Hematopoietic multipotent progenitor cell (in vitro differentiated cells): Measurements from ENCODE around the gene OPA3. TPM values are rescaled to one million over a fixed set of nuclear protein-coding genes. Genes with fewer than 3 reads are reported as not detected.
"Not testable (repeated sequence)": the region's sequence is repeated elsewhere in the genome, so short reads cannot be mapped to it uniquely, and the experiment has no call there.

Experiments used
- DNase-seq, 3 donors: peaks; one replicate each; pipeline ENCODE4 v3.0.0-alpha.2; 2011 to 2015; ENCODE audit warnings: low read depth in 2 of 3, low spot score in 2 of 3
- total RNA-seq: library from RNA; depleted of rRNA; stranded (reverse); fragments of >200 nt; gene quantifications from one replicate; pipeline ENCODE4 v1.2.3, GENCODE V29; 2012

The OPA3 gene
- total RNA-seq, result 5.9 TPM

DNA sequence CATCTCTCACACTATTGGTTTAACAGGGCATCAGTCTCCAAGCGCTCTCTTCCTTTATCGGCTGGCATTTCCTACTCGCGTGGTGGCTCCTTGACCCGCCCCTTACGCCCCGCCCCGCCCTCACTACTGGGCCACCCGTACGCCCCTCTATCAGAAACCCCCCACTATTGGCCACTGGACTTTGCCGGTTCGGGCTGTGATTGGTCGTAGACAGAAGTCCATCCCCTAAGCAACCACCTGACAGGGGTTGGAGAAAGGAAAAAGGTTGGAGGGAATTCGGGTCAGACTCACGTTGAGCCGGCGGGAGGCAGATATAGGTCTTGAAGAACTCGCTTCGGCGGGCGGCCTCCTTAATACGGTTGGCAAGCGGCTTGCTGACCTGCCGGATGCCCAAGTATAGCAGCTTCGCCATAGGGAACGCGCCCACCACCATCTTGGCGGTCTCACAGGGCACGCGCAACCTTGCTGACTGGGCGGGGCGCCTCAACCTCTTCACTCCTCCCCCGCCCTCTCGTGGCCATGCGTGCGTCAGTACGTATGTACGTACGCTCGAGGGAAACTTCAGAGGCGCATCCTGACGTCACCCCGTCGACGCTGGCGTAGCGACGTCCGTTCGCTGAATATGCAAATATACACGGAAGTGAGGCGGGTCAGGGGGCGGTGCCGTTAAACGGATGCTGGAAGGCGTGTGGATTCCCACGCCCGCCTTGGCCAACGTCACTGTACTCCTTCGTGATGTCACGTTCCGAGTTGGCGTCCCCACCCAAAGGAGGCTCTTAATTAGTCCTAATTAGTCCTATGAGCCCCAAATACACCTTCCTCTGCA, at the start of gene OPA3:
Gene OPA3, minus strand, starts transcription at position 471 of the 826 bp plus-strand sequence. Its CDS starts 38 bp downstream, at position 433.
- DNase-seq, result peak; percentile 100

GRCh38 chr19:45632468-45633196, 48.0 kb upstream of the OPA3 start:
- DNase-seq, result peak in 1 of 3 donors; percentile 18

DNA sequence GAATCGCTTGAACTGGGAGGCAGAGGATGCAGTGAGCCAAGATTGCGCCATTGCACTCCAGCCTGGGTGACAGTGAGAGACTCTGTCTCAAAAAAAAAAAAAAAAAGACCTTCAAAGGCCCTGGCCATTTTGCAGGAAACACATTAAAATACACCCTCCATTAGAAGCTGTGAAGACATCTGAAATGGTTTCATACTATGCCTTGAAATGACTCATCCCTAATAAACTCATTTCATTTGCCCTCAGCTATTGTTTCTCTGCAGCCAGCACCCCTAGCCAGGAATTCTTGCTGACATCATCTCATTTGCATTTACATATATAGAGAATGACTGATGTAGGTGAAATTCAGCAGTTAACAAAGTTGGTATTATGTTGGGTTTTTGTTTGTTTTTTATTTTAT, 45.9 kb upstream of the OPA3 start:
- DNase-seq, result no peak

DNA sequence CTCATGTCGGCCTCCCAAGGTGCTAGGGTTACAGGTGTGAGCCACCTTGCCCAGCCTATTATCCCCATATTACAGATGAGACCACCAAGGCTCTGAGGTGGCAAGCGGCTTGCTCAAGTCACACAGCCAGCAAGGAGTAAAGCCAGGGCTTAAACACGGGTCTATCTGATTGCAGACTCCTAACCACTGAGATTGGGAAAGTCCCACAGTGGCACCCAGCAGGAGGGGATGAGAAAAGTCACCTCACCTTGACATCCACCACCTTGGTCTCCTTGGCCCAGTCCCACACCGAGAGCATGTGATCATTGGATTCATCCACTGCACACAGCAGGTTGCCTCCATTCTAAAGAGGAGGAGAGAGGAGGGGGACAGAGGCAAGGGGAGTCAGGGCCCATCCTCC, 45.1 kb upstream of the OPA3 start:
- no peak for DNase-seq

DNA sequence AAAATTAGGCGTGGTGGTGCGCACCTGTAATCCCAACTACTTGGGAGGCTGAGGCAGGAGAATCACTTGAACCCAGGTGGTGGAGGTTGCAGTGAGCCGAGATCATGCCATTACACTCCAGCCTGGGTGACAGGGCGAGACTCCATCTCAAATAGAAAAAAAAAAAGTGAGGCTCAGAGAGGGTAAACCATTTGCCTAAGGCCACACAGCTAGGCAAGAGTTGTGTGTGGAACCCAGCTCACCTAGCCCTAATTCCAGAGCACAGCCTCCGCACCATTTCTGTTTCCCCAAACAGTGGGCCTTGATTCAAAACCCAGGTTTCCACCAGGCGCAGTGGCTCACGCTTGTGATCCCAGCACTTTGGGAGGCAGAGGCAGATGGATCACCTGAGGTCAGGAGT, 43.6 kb upstream of the OPA3 start:
- not testable (repeated sequence) for DNase-seq

GRCh38 chr19:45623984-45624383, 39.4 kb upstream of the OPA3 start:
- no peak for DNase-seq

DNA sequence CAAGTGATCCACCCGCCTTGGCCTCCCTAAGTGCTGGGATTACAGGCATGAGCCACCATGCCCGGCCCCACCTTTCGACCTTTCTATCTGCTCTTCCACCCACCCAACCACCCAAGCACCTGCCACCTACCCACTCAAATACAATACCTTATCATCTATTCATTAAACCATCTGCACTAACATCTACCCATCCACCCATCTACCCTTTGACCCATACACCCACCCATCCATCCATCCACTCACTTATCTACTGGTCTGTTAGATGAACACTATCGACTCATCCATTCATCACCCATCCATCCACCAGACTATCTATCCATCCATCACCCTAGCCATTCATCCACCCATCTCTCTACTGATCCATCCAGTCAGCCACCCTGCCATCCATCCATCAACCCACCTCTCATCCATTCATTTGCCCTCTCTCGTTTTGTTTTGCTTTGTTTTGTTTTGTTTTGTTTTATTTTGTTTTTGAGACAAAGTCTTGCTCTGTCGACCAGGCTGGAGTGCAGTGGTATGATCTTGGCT, 37.4 kb upstream of the OPA3 start:
- DNase-seq, result no peak

DNA sequence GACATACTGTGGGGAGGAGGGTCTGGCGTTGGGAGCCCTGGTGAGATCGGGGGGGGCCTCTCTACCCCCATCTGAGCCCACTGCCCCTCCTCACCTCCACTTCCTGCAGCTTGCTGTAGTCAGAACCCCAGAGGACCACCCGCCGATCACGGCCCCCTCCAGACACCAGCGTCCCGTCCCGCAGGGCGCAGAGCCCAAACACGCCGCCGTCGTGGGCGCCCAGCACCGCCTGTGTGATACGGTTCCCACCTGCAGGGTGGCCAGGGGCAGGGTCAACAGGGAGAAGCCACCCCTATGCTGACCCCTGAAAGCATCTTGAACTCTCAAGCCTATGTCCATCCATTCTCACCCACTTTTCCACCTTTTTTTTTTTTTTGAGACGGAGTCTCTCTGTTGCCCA, 36.8 kb upstream of the OPA3 start:
- no peak for DNase-seq

DNA sequence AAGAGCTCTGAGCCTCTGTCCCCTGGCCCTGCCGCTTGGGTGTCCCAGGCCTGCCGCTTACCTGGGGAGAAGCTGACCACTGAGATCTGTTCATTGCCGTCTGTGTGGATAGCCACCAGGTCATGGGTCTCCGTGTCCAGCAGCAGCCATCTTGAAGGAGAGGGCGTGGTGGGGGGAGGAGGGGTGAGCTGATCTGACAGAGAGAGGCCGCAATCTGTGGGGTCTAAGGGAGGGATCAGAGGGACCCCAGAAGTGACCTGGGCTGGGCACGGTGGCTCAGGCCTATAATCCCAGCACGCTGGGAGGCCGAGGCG, 32.1 kb upstream of the OPA3 start:
- no peak for DNase-seq

GRCh38 chr19:45615795-45616703, 31.4 kb upstream of the OPA3 start:
- peak in 2 of 3 donors; percentile 86 to 88 for DNase-seq

GRCh38 chr19:45615056-45615455, 30.5 kb upstream of the OPA3 start:
- not testable (repeated sequence) for DNase-seq

GRCh38 chr19:45613926-45614725, 29.5 kb upstream of the OPA3 start:
- DNase-seq, result no peak

GRCh38 chr19:45608948-45609347, 24.3 kb upstream of the OPA3 start:
- no peak for DNase-seq

GRCh38 chr19:45607071-45608029, 22.7 kb upstream of the OPA3 start:
- DNase-seq, result peak in 1 of 3 donors; percentile 24

- DNase-seq, result no peak
Observed at GRCh38 chr19:45601524-45602374, 17.1 kb upstream of the OPA3 start, which contains the start of gene GPR4. Gene GPR4 (minus strand): TSS chr19:45602212. CDS start chr19:45591866, 10,346 bp downstream.

GRCh38 chr19:45601115-45601514, 16.5 kb upstream of the OPA3 start:
- DNase-seq, result no peak

- DNase-seq, result no peak
Observed at GRCh38 chr19:45600340-45600885, 15.8 kb upstream of the OPA3 start.

- no peak for DNase-seq
Observed at GRCh38 chr19:45599286-45599685, 14.7 kb upstream of the OPA3 start.
